GM23338 (cell line): ENCODE results near the gene PPIP5K1. TPM values are rescaled to one million over a fixed set of nuclear protein-coding genes. Genes with fewer than 3 reads are reported as not detected.

Experiments used
- polyA plus RNA-seq: library from polyadenylated mRNA; unstranded; fragments of >200 nt; fragmentation: Nextera tagmentation; extraction: Ambion mirVana; gene quantifications from 2 replicates; pipeline ENCODE4 v1.2.1, GENCODE V29; 2016
- small RNA-seq: library from RNA; depleted of rRNA; stranded (forward); fragments of <200 nt; gene quantifications from one replicate; pipeline ENCODE3, GENCODE V24; 2014; ENCODE audit warnings: low replicate concordance
- total RNA-seq: library from RNA; depleted of rRNA; stranded (reverse); fragments of >200 nt; shearing (Covaris generic); gene quantifications from 2 replicates; pipeline ENCODE4 v1.2.3, GENCODE V29; 2014; rRNA removed

The PPIP5K1 gene
- total and polyA plus RNA-seq, 2 experiments from 2014 or later: 5.8 to 23.5 TPM

Small RNA genes within 50 kb of the gene (small RNA-seq; reads per million reads assigned to genes)
- not detected for gene RNU6-554P
- not detected for gene RNU6-610P

Other genes with a start within 250 kb of the PPIP5K1 start
- 40.5 and 48.3 TPM in 2 replicates for gene ZSCAN29, start 219.2 kb downstream of the PPIP5K1 start, total RNA-seq
- 13.7 and 15.3 TPM in 2 replicates for gene ZSCAN29, start 219.2 kb downstream of the PPIP5K1 start, polyA plus RNA-seq
- 11.4 and 18.0 TPM in 2 replicates for gene TUBGCP4, start 219.1 kb downstream of the PPIP5K1 start, total RNA-seq
- 7.6 and 10.6 TPM in 2 replicates for gene TUBGCP4, start 219.1 kb downstream of the PPIP5K1 start, polyA plus RNA-seq
- gene TP53BP1, start 97.1 kb downstream of the PPIP5K1 start, total RNA-seq: 48.6 and 81.3 TPM in 2 replicates
- gene TP53BP1, start 97.1 kb downstream of the PPIP5K1 start, polyA plus RNA-seq: 15.5 and 17.7 TPM in 2 replicates
- 2.0 and 2.3 TPM in 2 replicates for gene MAP1A, start 72.6 kb downstream of the PPIP5K1 start, total RNA-seq
- gene MAP1A, start 72.6 kb downstream of the PPIP5K1 start, polyA plus RNA-seq: 0.81 and 0.85 TPM in 2 replicates
- 28.6 and 31.4 TPM in 2 replicates for gene CKMT1B, start 3.8 kb upstream of the PPIP5K1 start, total RNA-seq
- gene CKMT1B, start 3.8 kb upstream of the PPIP5K1 start, polyA plus RNA-seq: 36.8 and 41.2 TPM in 2 replicates
- gene STRC, start 28.6 kb upstream of the PPIP5K1 start, total RNA-seq: 0.19 and 0.45 TPM in 2 replicates
- gene STRC, start 28.6 kb upstream of the PPIP5K1 start, polyA plus RNA-seq: 0.40 TPM in 1 of 2 replicates, not detected in the other
- 1.1 and 4.4 TPM in 2 replicates for gene CATSPER2, start 58.6 kb upstream of the PPIP5K1 start, total RNA-seq
- 0.92 and 1.1 TPM in 2 replicates for gene CATSPER2, start 58.6 kb upstream of the PPIP5K1 start, polyA plus RNA-seq
- gene CKMT1A, start 103.7 kb upstream of the PPIP5K1 start, total RNA-seq: 16.0 and 27.3 TPM in 2 replicates
- gene CKMT1A, start 103.7 kb upstream of the PPIP5K1 start, polyA plus RNA-seq: 30.9 and 31.1 TPM in 2 replicates
- gene PDIA3, start 156.2 kb upstream of the PPIP5K1 start, total RNA-seq: 363 and 371 TPM in 2 replicates
- 585 and 631 TPM in 2 replicates for gene PDIA3, start 156.2 kb upstream of the PPIP5K1 start, polyA plus RNA-seq
- gene ELL3, start 186.8 kb upstream of the PPIP5K1 start, total RNA-seq: 13.6 and 19.2 TPM in 2 replicates
- 12.0 and 14.2 TPM in 2 replicates for gene ELL3, start 186.8 kb upstream of the PPIP5K1 start, polyA plus RNA-seq
- gene SERF2, start 202.1 kb upstream of the PPIP5K1 start, total RNA-seq: 459 and 460 TPM in 2 replicates
- 2,602 and 2,869 TPM in 2 replicates for gene SERF2, start 202.1 kb upstream of the PPIP5K1 start, polyA plus RNA-seq
- gene SERINC4, start 210.0 kb upstream of the PPIP5K1 start, total RNA-seq: not detected in 2 replicates
- not detected in 2 replicates for gene SERINC4, start 210.0 kb upstream of the PPIP5K1 start, polyA plus RNA-seq
- gene HYPK, start 210.4 kb upstream of the PPIP5K1 start, total RNA-seq: 7.2 and 9.4 TPM in 2 replicates
- gene HYPK, start 210.4 kb upstream of the PPIP5K1 start, polyA plus RNA-seq: 39.6 and 40.1 TPM in 2 replicates
- gene MFAP1, start 234.5 kb upstream of the PPIP5K1 start, total RNA-seq: 18.4 and 24.5 TPM in 2 replicates
- 33.6 and 34.9 TPM in 2 replicates for gene MFAP1, start 234.5 kb upstream of the PPIP5K1 start, polyA plus RNA-seq
- 14.6 and 17.8 TPM in 2 replicates for gene WDR76, start 236.8 kb upstream of the PPIP5K1 start, total RNA-seq
- gene WDR76, start 236.8 kb upstream of the PPIP5K1 start, polyA plus RNA-seq: 8.5 and 9.7 TPM in 2 replicates